H9 (cell line): ENCODE data around the gene KCTD17. TPM values are rescaled to one million over a fixed set of nuclear protein-coding genes. Genes with fewer than 3 reads are reported as not detected.

Experiments
- DNase-seq: peaks from one replicate; pipeline ENCODE4 v3.0.0-alpha.2; 2017
- H2AFZ ChIP-seq: one replicate; pipeline ENCODE4 v1.6.1; 2013; ENCODE audit warnings: mild to moderate bottlenecking, low read length, control low read depth, moderate library complexity
- H2AK5ac ChIP-seq: 2 replicates; pipeline ENCODE4 v1.6.1; 2013; ENCODE audit warnings: low read length, control low read depth, mixed read lengths; ENCODE audit not compliant: insufficient read length
- H2BK120ac ChIP-seq: one replicate; pipeline ENCODE4 v1.6.1; 2013; ENCODE audit warnings: low read depth, mild to moderate bottlenecking, low read length, control low read depth, inconsistent platforms; ENCODE audit not compliant: poor library complexity, severe bottlenecking
- H2BK12ac ChIP-seq: 2 replicates; pipeline ENCODE4 v1.6.1; 2013; ENCODE audit warnings: low read length, control low read depth, mixed read lengths, low read depth; ENCODE audit not compliant: insufficient read length
- H2BK15ac ChIP-seq: 2 replicates; pipeline ENCODE4 v1.6.1; 2013; ENCODE audit warnings: low read depth, low read length, control low read depth
- H2BK20ac ChIP-seq: one replicate; pipeline ENCODE4 v1.6.1; 2013; ENCODE audit warnings: low read depth, mild to moderate bottlenecking, low read length, control low read depth, inconsistent platforms; ENCODE audit not compliant: poor library complexity, severe bottlenecking
- H2BK5ac ChIP-seq: 2 replicates; pipeline ENCODE4 v1.6.1; 2013; ENCODE audit warnings: low read length, control low read depth, mixed read lengths; ENCODE audit not compliant: insufficient read length
- H3K14ac ChIP-seq: 2 replicates; pipeline ENCODE4 v1.6.1; 2013; ENCODE audit warnings: low read length, control low read depth; ENCODE audit not compliant: insufficient read depth
- H3K18ac ChIP-seq: 2 replicates; pipeline ENCODE4 v1.6.1; 2013; ENCODE audit warnings: low read depth, mild to moderate bottlenecking, mixed read lengths, low read length, control low read depth; ENCODE audit not compliant: insufficient read length
- H3K23ac ChIP-seq: 2 replicates; pipeline ENCODE4 v1.6.1; 2013; ENCODE audit warnings: low read length, control low read depth, mixed read lengths, low read depth; ENCODE audit not compliant: insufficient read length
- H3K23me2 ChIP-seq: 2 replicates; pipeline ENCODE4 v1.6.1; 2013; ENCODE audit warnings: low read depth, mild to moderate bottlenecking, mixed read lengths, low read length, control low read depth; ENCODE audit not compliant: insufficient read length, poor library complexity, severe bottlenecking
- H3K27ac ChIP-seq: 2 replicates; pipeline ENCODE4 v1.5.1; 2013; ENCODE audit warnings: low read length, control low read depth, mixed read lengths, low read depth; ENCODE audit not compliant: insufficient read length
- H3K27me3 ChIP-seq: 2 replicates; pipeline ENCODE4 v1.6.1; 2013; ENCODE audit warnings: low read length, control low read depth, inconsistent platforms; ENCODE audit not compliant: insufficient read depth
- H3K4ac ChIP-seq: 2 replicates; pipeline ENCODE4 v1.6.1; 2013; ENCODE audit warnings: low read depth, mild to moderate bottlenecking, control low read depth, inconsistent platforms, low read length, moderate library complexity
- H3K4me1 ChIP-seq: 2 replicates; pipeline ENCODE4 v1.6.1; 2013; ENCODE audit warnings: low read length, control low read depth, inconsistent platforms; ENCODE audit not compliant: insufficient read depth
- H3K4me2 ChIP-seq: 2 replicates; pipeline ENCODE4 v1.6.1; 2013; ENCODE audit warnings: low read length, control low read depth, mixed read lengths; ENCODE audit not compliant: insufficient read length, insufficient read depth
- H3K56ac ChIP-seq: 2 replicates; pipeline ENCODE4 v1.6.1; 2013; ENCODE audit warnings: low read depth, mild to moderate bottlenecking, mixed read lengths, low read length, control low read depth; ENCODE audit not compliant: insufficient read length
- H3K79me1 ChIP-seq: 2 replicates; pipeline ENCODE4 v1.6.1; 2013; ENCODE audit warnings: low read depth, mild to moderate bottlenecking, moderate library complexity, low read length, control low read depth, inconsistent platforms; ENCODE audit not compliant: insufficient read depth, poor library complexity, severe bottlenecking
- H3K79me2 ChIP-seq: 2 replicates; pipeline ENCODE4 v1.6.1; 2013; ENCODE audit warnings: low read length, control low read depth, inconsistent platforms; ENCODE audit not compliant: insufficient read depth
- H3K9ac ChIP-seq: 2 replicates; pipeline ENCODE4 v1.6.1; 2013; ENCODE audit warnings: low read length, control low read depth, mixed read lengths; ENCODE audit not compliant: insufficient read length; ENCODE audit errors: extremely low read depth
- H3K9me3 ChIP-seq: one replicate; pipeline ENCODE4 v1.6.1; 2013; ENCODE audit warnings: low read depth, low read length, inconsistent platforms; ENCODE audit not compliant: control insufficient read depth
- H3T11ph ChIP-seq: one replicate; pipeline ENCODE4 v1.6.1; 2013; ENCODE audit warnings: mild to moderate bottlenecking, low read length, control low read depth, inconsistent platforms
- H4K20me1 ChIP-seq: one replicate; pipeline ENCODE4 v1.6.1; 2013; ENCODE audit not compliant: control insufficient read depth, insufficient read length, insufficient read depth
- H4K5ac ChIP-seq: 2 replicates; pipeline ENCODE4 v1.6.1; 2013; ENCODE audit warnings: low read depth, mild to moderate bottlenecking, mixed read lengths, low read length, control low read depth; ENCODE audit not compliant: insufficient read length
- H4K8ac ChIP-seq: replicated peaks from 2 replicates; pipeline ENCODE4 v1.6.1; 2013; ENCODE audit warnings: low read length, control low read depth, mixed read lengths, low read depth; ENCODE audit not compliant: insufficient read length
- H4K91ac ChIP-seq: 2 replicates; pipeline ENCODE4 v1.6.1; 2013; ENCODE audit warnings: low read depth, mild to moderate bottlenecking, moderate library complexity, mixed read lengths, low read length, control low read depth; ENCODE audit not compliant: insufficient read length
- H3K27ac Mint-ChIP-seq, 3 experiments: 2 replicates in 2 of 3; 3 replicates in 1 of 3; pipeline ENCODE4 v1.8.0; 2020 to 2021; ENCODE audit warnings: mixed read lengths in 3 of 3, mild to moderate bottlenecking in 1 of 3, moderate library complexity in 1 of 3
- H3K27me3 Mint-ChIP-seq: 2 replicates; pipeline ENCODE4 v1.8.0; 2021; ENCODE audit warnings: low read depth, mild to moderate bottlenecking, moderate library complexity, mixed read lengths
- H3K36me3 Mint-ChIP-seq, 3 experiments: 2 replicates in 2 of 3; 3 replicates in 1 of 3; pipeline ENCODE4 v1.8.0; 2020 to 2021; ENCODE audit warnings: low read depth in 3 of 3, mixed read lengths in 3 of 3; ENCODE audit not compliant: insufficient read depth in 1 of 3
- H3K4me1 Mint-ChIP-seq, 2 experiments: 2 replicates each; pipeline ENCODE4 v1.8.0; 2020; ENCODE audit warnings: mixed read lengths in 2 of 2
- H3K4me3 Mint-ChIP-seq, 2 experiments: 2 replicates in 1 of 2; 3 replicates in 1 of 2; pipeline ENCODE4 v1.8.0; 2020 to 2021; ENCODE audit warnings: mild to moderate bottlenecking in 2 of 2, mixed read lengths in 2 of 2, moderate library complexity in 1 of 2
- H3K9me3 Mint-ChIP-seq, 2 experiments: 2 replicates in 1 of 2; 3 replicates in 1 of 2; pipeline ENCODE4 v1.8.0; 2020; ENCODE audit warnings: mild to moderate bottlenecking in 2 of 2, mixed read lengths in 2 of 2, moderate library complexity in 1 of 2
- WGBS: extraction: QIAGEN DNeasy Blood & Tissue Kit; methylation state at CpG from one replicate; pipeline ENCODE4 v1.1.7; 2013; ENCODE audit warnings: missing lambda C conversion rate, low lambda C conversion rate, mixed read lengths; ENCODE audit not compliant: insufficient read length; ENCODE audit errors: extremely low coverage; 5-methylcytosine and 5-hydroxymethylcytosine counted together
- total RNA-seq: library from RNA; stranded (reverse); gene quantifications from 2 replicates; pipeline ENCODE4 v1.2.1, GENCODE V29; 2021
- TF ChIP-seq, protein P1 (sequence below): fragments of 200-600 bp; sonication (generic); conservative IDR thresholded peaks from 3 replicates; pipeline ENCODE4 v1.8.0; 2021; ENCODE audit warnings: antibody characterized with exemption, mild to moderate bottlenecking

Gene KCTD17
- total RNA-seq, 1 experiment from 2014 or later, result 34.1 TPM

DNA sequence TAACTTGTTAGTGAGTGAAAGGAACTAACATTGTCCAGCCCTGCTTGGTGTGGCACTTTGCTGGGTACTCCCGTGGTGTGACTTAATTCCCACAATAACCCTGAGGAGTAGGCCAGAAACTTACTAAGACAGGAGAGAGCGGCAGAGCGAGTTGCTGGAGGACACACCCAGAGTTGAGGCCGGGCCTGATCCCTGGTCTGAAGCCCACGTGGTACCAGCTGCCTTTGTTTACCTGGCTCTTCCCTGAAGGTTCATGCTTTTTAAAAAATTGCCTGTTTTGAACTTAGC is 31.4 kb upstream of the KCTD17 start:
- Histone ChIP-seq H3K4me1 (peaks cover 6% of the 10 kb centered on the region; the same call in 1 of the 2 replicates), H3K23me2 (peaks cover 3% of the 10 kb centered on the region), H4K8ac (no peak overlapping the region), H3K27me3 (no peaks in the 10 kb centered on the region), H3K27ac (no peak overlapping the region), H3K18ac (no peak overlapping the region), H3T11ph (no peak overlapping the region), H2BK15ac (no peak overlapping the region), H3K79me1 (no peaks in the 10 kb centered on the region), H3K9ac (peak overlapping the region; percentile 42), H4K20me1 (peaks cover 3% of the 10 kb centered on the region), H3K4me2 (peak overlapping the region; percentile 65), H4K5ac (no peak overlapping the region), H3K4ac (no peak overlapping the region), H2BK20ac (no peak overlapping the region), H2AFZ (no peak overlapping the region), H2BK5ac (no peak overlapping the region), H2AK5ac (no peak overlapping the region), H4K91ac (no peak overlapping the region), H2BK120ac (no peak overlapping the region), H2BK12ac (no peak overlapping the region), H3K23ac (no peak overlapping the region), H3K9me3 (no peaks in the 10 kb centered on the region), H3K14ac (no peak overlapping the region), H3K79me2 (peaks cover 2% of the 10 kb centered on the region; the same call in 1 of the 2 replicates), H3K56ac (no peak overlapping the region)
- TF ChIP-seq, protein P1, sequence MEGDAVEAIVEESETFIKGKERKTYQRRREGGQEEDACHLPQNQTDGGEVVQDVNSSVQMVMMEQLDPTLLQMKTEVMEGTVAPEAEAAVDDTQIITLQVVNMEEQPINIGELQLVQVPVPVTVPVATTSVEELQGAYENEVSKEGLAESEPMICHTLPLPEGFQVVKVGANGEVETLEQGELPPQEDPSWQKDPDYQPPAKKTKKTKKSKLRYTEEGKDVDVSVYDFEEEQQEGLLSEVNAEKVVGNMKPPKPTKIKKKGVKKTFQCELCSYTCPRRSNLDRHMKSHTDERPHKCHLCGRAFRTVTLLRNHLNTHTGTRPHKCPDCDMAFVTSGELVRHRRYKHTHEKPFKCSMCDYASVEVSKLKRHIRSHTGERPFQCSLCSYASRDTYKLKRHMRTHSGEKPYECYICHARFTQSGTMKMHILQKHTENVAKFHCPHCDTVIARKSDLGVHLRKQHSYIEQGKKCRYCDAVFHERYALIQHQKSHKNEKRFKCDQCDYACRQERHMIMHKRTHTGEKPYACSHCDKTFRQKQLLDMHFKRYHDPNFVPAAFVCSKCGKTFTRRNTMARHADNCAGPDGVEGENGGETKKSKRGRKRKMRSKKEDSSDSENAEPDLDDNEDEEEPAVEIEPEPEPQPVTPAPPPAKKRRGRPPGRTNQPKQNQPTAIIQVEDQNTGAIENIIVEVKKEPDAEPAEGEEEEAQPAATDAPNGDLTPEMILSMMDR, result 0 out of 3 replicates have a peak, but pooled peaks have one; percentile 6
- no CpG with 5 or more reads among the region's 5 CpGs for WGBS
- Mint-ChIP-seq H3K27ac (peak overlapping the region in 2 of 3 experiments; percentile 90 to 97; a peak in 2 of 7 replicates), H3K4me1 (peaks cover 21 to 38% of the 10 kb centered on the region in 2 experiments), H3K4me3 (peak overlapping the region; percentile 92 to 96), H3K27me3 (no peaks in the 10 kb centered on the region), H3K9me3 (no peaks in the 10 kb centered on the region), H3K36me3 (peaks cover 9 to 27% (median 18%) of the 10 kb centered on the region in 3 experiments; a peak in 6 of 7 replicates)
- DNase-seq, result no peak
